DMS 273 (cell line): ENCODE measurements around the gene PRR11.
"Not testable (repeated sequence)": the region's sequence is repeated elsewhere in the genome, so short reads cannot be mapped to it uniquely, and the experiment has no call there.

Experiments
- DNase-seq: peaks from one replicate; lab custom pipeline; 2025; ENCODE audit not compliant: unreplicated experiment; lab: John Stamatoyannopoulos, UW

PRR11 gene

GRCh38 chr17:59155439-59156177, at the start of gene PRR11:
Gene PRR11 (plus strand): TSS chr17:59155746. CDS start chr17:59169753, 14,007 bp downstream.
- DNase-seq, result peak; percentile 100

GRCh38 chr17:59105852-59106462, 49.6 kb upstream of the PRR11 start:
- DNase-seq, result peak; percentile 83

GRCh38 chr17:59106463-59107305, 48.9 kb upstream of the PRR11 start, which contains the start of gene TRIM37:
Gene TRIM37 (minus strand): TSS chr17:59106880. CDS start chr17:59106461, 419 bp downstream.
- peak; percentile 100 for DNase-seq

GRCh38 chr17:59107306-59107670, 48.3 kb upstream of the PRR11 start:
- no peak for DNase-seq

- peak; percentile 9 for DNase-seq
Measured at GRCh38 chr17:59108400-59109102, 47.0 kb upstream of the PRR11 start.

- no peak for DNase-seq
Measured at GRCh38 chr17:59110973-59111372, 44.6 kb upstream of the PRR11 start.

GRCh38 chr17:59111539-59111938, 44.0 kb upstream of the PRR11 start:
- DNase-seq, result no peak

- DNase-seq, result no peak
Measured at GRCh38 chr17:59115474-59115873, 40.1 kb upstream of the PRR11 start.

GRCh38 chr17:59121901-59122480, 33.6 kb upstream of the PRR11 start:
- DNase-seq, result no peak

- no peak for DNase-seq
Measured at GRCh38 chr17:59124665-59125064, 30.9 kb upstream of the PRR11 start.

GRCh38 chr17:59126809-59127417, 28.6 kb upstream of the PRR11 start:
- no peak for DNase-seq

GRCh38 chr17:59129814-59130213, 25.7 kb upstream of the PRR11 start:
- DNase-seq, result no peak

GRCh38 chr17:59131131-59131530, 24.4 kb upstream of the PRR11 start:
- DNase-seq, result no peak

- DNase-seq, result not testable (repeated sequence)
Measured at GRCh38 chr17:59138339-59138738, 17.2 kb upstream of the PRR11 start.

GRCh38 chr17:59139939-59140338, 15.6 kb upstream of the PRR11 start:
- no peak for DNase-seq

GRCh38 chr17:59141860-59142259, 13.7 kb upstream of the PRR11 start:
- no peak for DNase-seq

- DNase-seq, result no peak
Measured at GRCh38 chr17:59145571-59146096, 9.9 kb upstream of the PRR11 start.

GRCh38 chr17:59149051-59149450, 6.5 kb upstream of the PRR11 start:
- DNase-seq, result no peak

GRCh38 chr17:59149841-59150511, 5.6 kb upstream of the PRR11 start:
- DNase-seq, result no peak
